Hindlimb muscle (tissue), 1 donor: ENCODE data around the gene WLS. TPM values are rescaled to one million over a fixed set of nuclear protein-coding genes. Genes with fewer than 3 reads are reported as not detected.
"Not testable (repeated sequence)": the region's sequence is repeated elsewhere in the genome, so short reads cannot be mapped to it uniquely, and the experiment has no call there.

Experiments
- DNase-seq: peaks from one replicate; pipeline ENCODE4 v3.0.0-alpha.2; 2013
- polyA plus RNA-seq: library from polyadenylated mRNA; unstranded; fragments of 120-200 nt; gene quantifications from one replicate; pipeline ENCODE4 v1.2.1, GENCODE V29; 2013; ENCODE audit not compliant: insufficient read length

Gene WLS
- polyA plus RNA-seq = 64.3 TPM

- DNase-seq = peak; percentile 87
Observed at GRCh38 chr1:68232289-68233148, at the start of gene WLS. Gene WLS, minus strand, starts transcription at chr1:68232523. Its CDS starts 224 bp downstream, at chr1:68232299.

- no peak for DNase-seq
Observed at GRCh38 chr1:68280286-68280685, 48.0 kb upstream of the WLS start.

GRCh38 chr1:68279846-68280245 is 47.5 kb upstream of the WLS start:
- DNase-seq = no peak

GRCh38 chr1:68278221-68278620 is 45.9 kb upstream of the WLS start:
- no peak for DNase-seq

GRCh38 chr1:68276448-68276847 is 44.1 kb upstream of the WLS start:
- DNase-seq = no peak

- DNase-seq = no peak
Observed at GRCh38 chr1:68273530-68273929, 41.2 kb upstream of the WLS start.

- no peak for DNase-seq
Observed at GRCh38 chr1:68271596-68271995, 39.3 kb upstream of the WLS start.

- DNase-seq = no peak
Observed at GRCh38 chr1:68270951-68271350, 38.6 kb upstream of the WLS start.

GRCh38 chr1:68269637-68270430 is 37.5 kb upstream of the WLS start:
- no peak for DNase-seq

- DNase-seq = no peak
Observed at GRCh38 chr1:68268896-68269483, 36.7 kb upstream of the WLS start.

- not testable (repeated sequence) for DNase-seq
Observed at GRCh38 chr1:68256824-68257223, 24.5 kb upstream of the WLS start.

GRCh38 chr1:68255301-68255700 is 23.0 kb upstream of the WLS start:
- no peak for DNase-seq

- no peak for DNase-seq
Observed at GRCh38 chr1:68254667-68255226, 22.4 kb upstream of the WLS start.

- DNase-seq = no peak
Observed at GRCh38 chr1:68237040-68237439, 4.7 kb upstream of the WLS start.

GRCh38 chr1:68234094-68234493 is 1.8 kb upstream of the WLS start:
- DNase-seq = no peak

- DNase-seq = no peak
Observed at GRCh38 chr1:68233202-68233601, 879 bp upstream of the WLS start.

- DNase-seq = peak; percentile 82
Observed at GRCh38 chr1:68231627-68232288, 565 bp downstream of the WLS start.

- DNase-seq = no peak
Observed at GRCh38 chr1:68230901-68231626, 1.3 kb downstream of the WLS start.

GRCh38 chr1:68230484-68230802 is 1.9 kb downstream of the WLS start:
- no peak for DNase-seq

GRCh38 chr1:68229650-68230483 is 2.5 kb downstream of the WLS start:
- no peak for DNase-seq

GRCh38 chr1:68228851-68229250 is 3.5 kb downstream of the WLS start:
- DNase-seq = no peak
